ENCODE data around the gene CHD6. TPM values are rescaled to one million over a fixed set of nuclear protein-coding genes. Genes with fewer than 3 reads are reported as not detected.

The CHD6 gene
- total RNA-seq, 1 experiment from 2014 or later: 80.5 TPM

- H3K4me3 Mint-ChIP-seq (ENCODE audit: unreplicated experiment): no peak overlapping the region
- H3K4me1 Mint-ChIP-seq (ENCODE audit: low read depth, unreplicated experiment): peaks cover 8% of the 10 kb centered on the region
- no peak overlapping the region for H3K27ac Mint-ChIP-seq (ENCODE audit: unreplicated experiment)
- Histone ChIP-seq H3K36me3 (ENCODE audit: control insufficient read depth, insufficient read depth, low read length) (peaks cover 21% of the 10 kb centered on the region), H3K4me3 (ENCODE audit: low read depth, low read length) (no peak overlapping the region), H3K9me3 (no peaks in the 10 kb centered on the region), H3K4me1 (no peaks in the 10 kb centered on the region), H3K27me3 (replicated peaks; ENCODE audit: control insufficient read depth, insufficient read depth, low read length) (no peaks in the 10 kb centered on the region)
- no peak for TF ChIP-seq CTCF (IDR thresholded peaks at IDR 0.05; ENCODE audit: insufficient read depth in 1 of 2, low read depth in 1 of 2, low read length in 1 of 2, severe bottlenecking in 1 of 2, unreplicated experiment in 1 of 2)
- H3K9me3 Mint-ChIP-seq (ENCODE audit: unreplicated experiment): no peaks in the 10 kb centered on the region
- intact Hi-C loops (cut with micrococcal nuclease; ENCODE audit: unreplicated experiment): no loop called here
- DNase-seq: no peak
- CTCF ChIA-PET: no interaction called here
- peaks cover 27% of the 10 kb centered on the region for H3K36me3 Mint-ChIP-seq (ENCODE audit: insufficient read depth, unreplicated experiment)
- POLR2A ChIA-PET: no interaction called here
- H3K27me3 Mint-ChIP-seq (ENCODE audit: insufficient read depth, unreplicated experiment): no peaks in the 10 kb centered on the region
- BruUV-seq (replicated peaks): no TSS peak
Observed at GRCh38 chr20:41454250-41454649, 163.9 kb downstream of the CHD6 start.

GRCh38 chr20:41453010-41453950, 164.9 kb downstream of the CHD6 start:
- Histone ChIP-seq H3K4me3 (ENCODE audit: low read depth, low read length) (no peak overlapping the region), H3K9me3 (no peaks in the 10 kb centered on the region), H3K27me3 (replicated peaks; ENCODE audit: control insufficient read depth, insufficient read depth, low read length) (no peaks in the 10 kb centered on the region), H3K4me1 (no peaks in the 10 kb centered on the region), H3K36me3 (ENCODE audit: control insufficient read depth, insufficient read depth, low read length) (peaks cover 19% of the 10 kb centered on the region)
- TSS peak; percentile 4 for BruUV-seq (replicated peaks)
- Mint-ChIP-seq H3K27me3 (ENCODE audit: insufficient read depth, unreplicated experiment) (no peaks in the 10 kb centered on the region), H3K4me3 (ENCODE audit: unreplicated experiment) (no peak overlapping the region), H3K9me3 (ENCODE audit: unreplicated experiment) (no peaks in the 10 kb centered on the region), H3K27ac (ENCODE audit: unreplicated experiment) (no peak overlapping the region), H3K4me1 (ENCODE audit: low read depth, unreplicated experiment) (peaks cover 8% of the 10 kb centered on the region), H3K36me3 (ENCODE audit: insufficient read depth, unreplicated experiment) (peaks cover 25% of the 10 kb centered on the region)
- peak in 1 of 2 experiments; percentile 31 for DNase-seq
- POLR2A ChIA-PET: no interaction called here
- intact Hi-C loops (cut with micrococcal nuclease; ENCODE audit: unreplicated experiment): no loop called here
- TF ChIP-seq CTCF (IDR thresholded peaks at IDR 0.05; ENCODE audit: insufficient read depth in 1 of 2, low read depth in 1 of 2, low read length in 1 of 2, severe bottlenecking in 1 of 2, unreplicated experiment in 1 of 2): no peak
- CTCF ChIA-PET: no interaction called here

GRCh38 chr20:41452226-41452625, 166.0 kb downstream of the CHD6 start:
- H3K27me3 Mint-ChIP-seq (ENCODE audit: insufficient read depth, unreplicated experiment): no peaks in the 10 kb centered on the region
- H3K36me3 Mint-ChIP-seq (ENCODE audit: insufficient read depth, unreplicated experiment): peaks cover 25% of the 10 kb centered on the region
- Histone ChIP-seq H3K9me3 (no peaks in the 10 kb centered on the region), H3K36me3 (ENCODE audit: control insufficient read depth, insufficient read depth, low read length) (peaks cover 20% of the 10 kb centered on the region), H3K4me3 (ENCODE audit: low read depth, low read length) (no peak overlapping the region), H3K27me3 (replicated peaks; ENCODE audit: control insufficient read depth, insufficient read depth, low read length) (no peaks in the 10 kb centered on the region), H3K4me1 (peaks cover 5% of the 10 kb centered on the region)
- no peak for DNase-seq
- ChIA-PET CTCF (no interaction called here), POLR2A (no interaction called here)
- no peak overlapping the region for H3K27ac Mint-ChIP-seq (ENCODE audit: unreplicated experiment)
- no peak overlapping the region for H3K4me3 Mint-ChIP-seq (ENCODE audit: unreplicated experiment)
- no peaks in the 10 kb centered on the region for H3K9me3 Mint-ChIP-seq (ENCODE audit: unreplicated experiment)
- H3K4me1 Mint-ChIP-seq (ENCODE audit: low read depth, unreplicated experiment): peaks cover 8% of the 10 kb centered on the region
- no TSS peak for BruUV-seq (replicated peaks)
- intact Hi-C loops (cut with micrococcal nuclease; ENCODE audit: unreplicated experiment): no loop called here
- TF ChIP-seq CTCF (IDR thresholded peaks at IDR 0.05; ENCODE audit: insufficient read depth in 1 of 2, low read depth in 1 of 2, low read length in 1 of 2, severe bottlenecking in 1 of 2, unreplicated experiment in 1 of 2): no peak
